ENCODE data around the gene IFFO2.
"Not testable (repeated sequence)": the region's sequence is repeated elsewhere in the genome, so short reads cannot be mapped to it uniquely, and the experiment has no call there.

The IFFO2 gene

DNA sequence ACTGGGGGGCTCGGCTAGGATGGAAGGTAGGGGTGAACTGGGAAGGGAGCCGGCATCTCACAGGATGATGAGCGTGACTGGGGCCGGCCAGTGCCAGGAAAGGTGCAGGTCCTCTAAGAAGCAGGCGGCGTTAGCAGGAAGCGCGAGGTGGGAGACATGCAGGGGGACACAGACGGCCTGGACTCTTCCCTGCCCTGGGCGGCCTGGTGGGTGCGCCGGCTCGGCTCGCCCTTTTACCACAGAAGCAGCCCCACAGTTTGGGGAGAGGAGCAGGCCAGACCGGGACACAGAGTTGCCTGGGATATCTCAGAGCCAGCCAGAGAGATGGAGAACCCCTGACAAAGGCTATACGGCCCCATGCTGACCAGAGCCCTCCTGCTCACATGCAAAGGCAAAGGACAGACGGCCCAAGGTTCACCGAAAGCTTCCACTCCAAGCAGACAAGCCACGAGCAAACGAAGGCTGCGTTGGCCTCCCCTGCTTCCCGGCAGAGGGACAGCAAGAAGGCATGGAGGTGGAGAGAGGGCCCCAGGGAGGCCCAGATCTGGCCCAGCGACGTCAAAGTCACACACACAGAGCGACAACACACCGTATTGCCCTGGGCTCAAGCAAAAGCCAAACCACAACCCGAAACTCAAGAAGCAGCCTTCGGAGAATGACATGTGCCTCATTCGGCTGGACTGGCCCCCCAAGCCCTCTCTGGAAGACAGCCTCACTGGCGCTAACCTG lies 39.2 kb downstream of the IFFO2 start:
- no peak for DNase-seq

DNA sequence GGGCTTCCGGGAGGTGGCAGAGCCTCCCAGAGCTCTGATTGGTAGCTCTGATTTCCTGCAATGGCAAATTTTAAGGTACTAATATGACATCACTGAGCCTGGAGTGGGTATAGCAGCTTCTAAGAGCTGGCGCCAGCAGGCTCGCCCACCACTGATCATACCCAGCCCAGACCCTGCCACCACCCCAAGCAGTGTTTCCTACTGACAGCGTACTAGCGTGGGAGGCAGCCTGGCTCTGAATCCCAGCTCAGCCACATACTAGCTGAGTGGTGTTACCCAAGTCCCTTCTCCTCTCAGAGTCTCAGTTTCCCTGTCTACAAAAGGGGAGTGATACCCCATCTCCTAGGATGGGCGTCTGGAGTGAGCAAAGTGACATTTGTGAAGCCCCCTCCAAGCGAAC lies 41.1 kb downstream of the IFFO2 start:
- no peak for DNase-seq

DNA sequence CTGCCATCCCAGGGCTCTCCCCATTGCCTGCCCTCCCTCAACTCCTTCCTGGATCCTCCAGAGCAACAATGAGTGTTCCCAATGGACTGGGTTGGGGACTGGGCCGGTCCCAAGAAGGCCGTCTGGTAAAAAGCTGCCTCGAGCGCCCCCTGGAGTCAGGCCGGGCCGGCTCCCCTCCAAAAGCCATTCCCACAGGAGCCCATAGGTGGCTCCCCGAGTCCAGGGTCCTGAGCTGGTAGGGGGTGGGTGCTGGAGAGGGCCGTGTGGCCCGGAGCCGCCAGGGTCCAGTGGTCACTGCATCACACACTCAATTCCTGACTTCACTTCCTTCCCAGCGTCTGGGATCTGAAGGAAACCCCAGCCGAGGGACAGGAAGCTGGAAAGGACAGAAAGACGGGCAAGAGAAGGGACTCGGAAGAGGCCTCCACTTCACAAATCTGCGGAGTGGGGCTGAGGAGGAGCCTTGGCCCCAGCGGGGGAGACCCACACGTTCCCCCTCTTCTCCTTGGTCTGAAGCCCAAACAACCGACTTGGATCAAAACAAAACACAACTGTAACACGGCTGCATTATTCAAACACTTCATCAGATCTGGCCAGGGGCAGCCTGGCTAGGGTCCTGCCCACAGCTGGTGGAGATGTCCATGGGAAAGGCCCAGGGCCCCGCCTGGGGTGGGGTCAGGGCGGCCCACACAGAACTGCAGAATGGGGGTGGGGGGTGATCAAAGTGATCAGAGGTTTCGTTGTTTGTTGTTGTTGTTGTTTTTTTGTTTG lies 43.2 kb downstream of the IFFO2 start:
- DNase-seq, result peak; percentile 55 to 62

DNA sequence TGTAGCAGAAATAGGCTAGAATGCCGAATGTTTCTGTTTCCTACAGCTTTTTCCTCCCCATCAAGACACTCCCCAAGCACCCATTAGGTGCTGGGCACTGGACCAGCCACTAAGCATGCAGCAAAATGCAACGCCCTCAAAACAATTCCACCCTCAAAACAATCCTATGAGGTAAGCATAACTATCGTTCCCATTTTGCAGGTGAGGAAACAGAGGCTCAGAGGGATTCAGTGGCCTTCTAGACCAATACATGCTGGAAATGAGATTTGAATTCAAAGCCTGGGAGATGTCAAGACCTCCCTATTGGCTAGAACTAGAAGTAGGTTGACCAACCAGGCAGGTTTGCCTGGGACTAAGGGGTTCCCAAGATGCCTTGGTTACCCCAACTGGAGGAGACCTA lies 43.9 kb downstream of the IFFO2 start:
- no peak for DNase-seq

DNA sequence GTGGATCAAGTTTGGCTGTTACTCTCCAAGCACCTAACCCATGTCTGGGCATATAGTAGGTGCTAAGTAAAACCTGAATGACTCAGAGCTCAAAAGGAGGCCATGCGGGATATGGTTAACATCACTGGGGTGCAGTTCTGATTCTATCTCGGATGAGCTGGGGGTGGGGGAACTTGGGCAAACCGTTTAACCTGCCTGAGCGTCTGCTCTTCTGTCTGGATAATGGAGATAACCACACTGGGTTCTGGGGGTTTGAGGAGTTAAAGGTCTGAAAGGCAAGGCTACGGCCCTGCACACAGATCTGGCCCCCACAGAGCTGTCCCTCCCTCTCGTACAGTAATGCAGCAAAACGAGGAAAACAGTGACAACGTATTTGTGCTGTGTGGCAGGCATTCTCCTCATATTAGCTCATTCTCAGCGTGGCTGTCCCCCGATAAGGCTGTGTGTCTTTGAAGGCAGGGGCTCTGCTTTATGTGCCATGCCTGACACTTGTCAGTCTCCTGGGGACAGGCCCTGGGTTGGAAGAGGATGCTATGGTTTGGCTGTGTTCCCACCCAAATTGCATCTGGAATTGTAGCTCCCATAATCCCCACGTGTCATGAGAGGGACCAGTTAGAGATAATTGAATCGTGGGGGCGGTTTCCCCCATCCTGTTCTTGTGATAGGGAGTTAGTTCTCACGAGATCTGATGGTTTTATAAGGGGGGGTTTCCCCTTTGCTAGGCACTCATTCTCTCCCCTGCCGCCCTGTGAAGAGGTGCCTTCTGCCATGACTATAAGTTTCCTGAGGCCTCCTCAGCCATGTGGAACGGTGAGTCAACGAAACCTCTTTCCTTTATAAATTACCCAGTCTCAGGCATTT lies 47.3 kb downstream of the IFFO2 start:
- DNase-seq, result no peak

DNA sequence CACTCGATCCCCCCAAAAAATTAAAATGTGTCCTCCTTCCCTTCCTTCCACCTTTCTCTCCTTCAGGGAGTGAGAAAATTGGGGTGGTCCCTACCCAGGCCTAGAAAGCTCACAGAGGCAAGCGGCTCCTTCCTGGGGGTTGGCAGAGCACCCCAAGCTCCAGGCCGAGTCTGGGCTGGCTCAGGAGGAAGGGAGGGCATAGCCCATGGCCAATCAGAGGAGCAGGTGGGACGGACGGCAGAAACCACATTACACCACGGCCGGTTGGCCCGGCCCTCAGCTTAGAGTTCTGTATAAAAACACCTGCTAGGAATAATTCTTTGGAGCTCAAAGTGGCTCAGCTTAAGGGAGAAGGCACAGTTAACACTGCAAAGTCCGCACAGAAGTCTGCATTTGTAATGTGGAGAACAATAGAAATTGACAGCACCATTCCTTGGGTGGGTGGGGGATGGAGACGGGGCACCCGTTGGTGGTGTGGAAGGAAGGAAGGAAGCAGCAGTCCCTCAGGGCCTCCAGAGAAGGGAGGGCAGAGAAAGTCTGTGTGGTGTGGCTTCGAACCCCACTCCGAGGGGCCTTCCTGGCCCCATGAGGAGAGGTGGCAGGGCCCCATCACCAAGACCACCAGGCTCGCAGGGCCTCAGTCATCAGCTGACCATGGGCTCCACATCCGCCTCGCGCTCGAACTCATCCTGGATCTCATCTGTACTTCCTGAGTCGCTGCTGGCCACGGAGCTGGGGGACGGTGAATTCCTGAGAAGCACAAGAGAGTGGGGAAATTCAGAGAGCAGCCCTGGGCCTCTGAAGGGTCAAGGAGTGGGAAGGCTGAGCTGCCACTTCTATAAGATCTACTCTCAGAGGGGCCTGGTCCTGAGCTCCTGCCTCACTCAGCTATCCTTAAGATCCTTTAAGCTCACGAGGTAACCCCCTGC lies 48.3 kb downstream of the IFFO2 start:
- no peak for DNase-seq

DNA sequence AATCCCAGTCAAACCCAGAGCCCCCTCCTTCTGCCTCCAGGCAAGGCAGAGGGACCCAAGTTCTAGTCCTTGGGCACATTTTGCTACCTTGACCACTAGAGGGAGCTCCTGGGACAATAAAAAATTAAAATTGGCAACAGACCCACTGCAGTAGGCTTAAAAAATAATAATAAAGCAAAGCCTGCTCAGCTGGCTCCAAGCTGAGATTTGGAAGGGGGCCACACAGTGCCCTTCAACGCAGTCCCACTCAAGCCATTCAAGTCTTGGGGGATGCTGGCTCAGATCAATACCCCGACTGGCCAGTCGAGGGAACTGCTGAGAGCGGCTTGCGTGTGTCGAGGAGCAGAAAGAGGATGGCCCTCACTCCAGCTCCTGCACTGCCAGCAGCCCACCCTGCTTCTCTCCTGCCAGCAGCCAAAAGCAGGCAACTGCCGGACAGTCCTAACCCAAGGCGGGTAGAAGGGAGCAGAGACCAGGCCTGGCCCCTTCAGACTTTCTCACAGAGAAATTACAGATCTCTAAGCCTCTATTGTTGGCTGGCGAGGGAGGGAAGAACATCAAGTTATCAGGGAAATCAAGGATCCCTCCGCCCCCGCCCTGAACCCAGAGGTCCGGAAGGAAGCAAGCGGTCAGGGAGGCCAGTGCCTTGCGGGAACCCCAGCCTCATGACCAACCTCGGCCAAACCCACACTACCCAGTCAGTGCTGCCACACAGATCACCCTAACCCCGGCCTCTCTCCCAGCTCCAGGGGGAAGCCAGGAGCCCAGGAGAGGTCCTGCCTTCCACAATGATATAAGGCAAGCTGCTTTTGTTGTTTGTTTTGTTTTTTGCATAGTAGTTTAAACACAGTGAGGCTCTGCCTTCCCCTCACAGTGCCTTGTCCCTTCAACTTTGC lies 49.2 kb downstream of the IFFO2 start:
- peak; percentile 27 to 46 for DNase-seq

DNA sequence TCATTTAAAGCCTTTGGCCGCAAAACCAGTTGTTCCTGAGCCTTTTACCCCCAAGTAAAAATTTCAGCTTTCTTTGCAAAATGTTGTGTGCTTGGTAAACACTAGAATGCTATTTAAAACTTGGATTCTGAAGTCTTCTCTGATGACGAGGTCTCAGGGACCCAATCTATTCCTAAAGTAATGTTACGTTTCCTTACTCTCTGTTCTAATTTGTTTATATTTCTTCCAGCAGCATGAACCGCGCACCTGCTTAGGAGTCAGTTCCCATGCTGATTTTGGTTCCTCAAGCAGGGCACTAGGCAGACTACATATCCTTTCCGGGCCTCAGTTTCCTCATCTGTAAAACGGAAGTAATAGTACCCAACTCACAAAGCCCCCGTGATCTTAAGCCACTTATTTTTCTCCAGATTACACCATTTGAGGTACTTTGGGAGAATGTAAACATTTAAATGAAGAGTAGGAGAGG lies 53.2 kb downstream of the IFFO2 start:
- DNase-seq, result no peak

DNA sequence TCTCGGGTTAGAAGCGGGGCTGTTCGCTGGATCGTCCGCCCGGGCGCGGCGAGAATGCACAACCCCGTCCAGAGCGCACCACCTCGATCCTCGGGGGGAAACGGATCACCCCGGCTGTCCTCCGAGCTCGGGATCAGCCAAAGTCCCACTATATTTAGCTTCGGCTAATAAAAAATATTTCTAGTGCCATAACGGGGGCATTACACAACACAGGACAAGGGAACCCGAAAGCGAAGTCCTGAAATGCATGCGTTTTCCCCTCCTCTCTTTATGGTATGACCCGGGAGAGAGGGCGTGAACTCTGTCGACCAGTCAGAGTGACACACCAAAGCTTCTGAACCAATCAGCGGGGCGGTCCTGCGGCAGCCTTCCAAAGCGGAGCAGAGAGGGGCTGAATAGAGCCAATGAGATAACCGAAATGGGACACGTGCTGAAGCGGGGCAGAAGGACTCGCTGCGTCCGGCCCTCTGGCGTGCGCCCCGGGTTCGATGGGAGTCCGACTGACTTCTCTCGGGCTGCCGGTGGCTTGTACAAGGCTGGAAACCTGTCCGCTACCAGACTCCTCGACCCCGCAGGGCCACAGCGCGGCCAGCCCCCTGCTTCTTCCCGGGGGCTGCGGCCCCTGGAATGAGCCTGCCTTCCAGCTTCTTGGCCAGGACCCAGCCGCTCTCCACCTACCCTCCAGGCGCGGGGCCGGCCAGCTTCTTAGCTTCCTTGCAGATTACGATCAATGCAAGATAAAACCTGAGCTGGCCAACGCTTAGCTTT lies 53.8 kb downstream of the IFFO2 start, which contains the start of gene ALDH4A1:
Gene ALDH4A1, minus strand, starts transcription at position 33 of the 768 bp plus-strand sequence. Its CDS starts 32 bp downstream, at position 1.
- peak; percentile 74 to 95 for DNase-seq

DNA sequence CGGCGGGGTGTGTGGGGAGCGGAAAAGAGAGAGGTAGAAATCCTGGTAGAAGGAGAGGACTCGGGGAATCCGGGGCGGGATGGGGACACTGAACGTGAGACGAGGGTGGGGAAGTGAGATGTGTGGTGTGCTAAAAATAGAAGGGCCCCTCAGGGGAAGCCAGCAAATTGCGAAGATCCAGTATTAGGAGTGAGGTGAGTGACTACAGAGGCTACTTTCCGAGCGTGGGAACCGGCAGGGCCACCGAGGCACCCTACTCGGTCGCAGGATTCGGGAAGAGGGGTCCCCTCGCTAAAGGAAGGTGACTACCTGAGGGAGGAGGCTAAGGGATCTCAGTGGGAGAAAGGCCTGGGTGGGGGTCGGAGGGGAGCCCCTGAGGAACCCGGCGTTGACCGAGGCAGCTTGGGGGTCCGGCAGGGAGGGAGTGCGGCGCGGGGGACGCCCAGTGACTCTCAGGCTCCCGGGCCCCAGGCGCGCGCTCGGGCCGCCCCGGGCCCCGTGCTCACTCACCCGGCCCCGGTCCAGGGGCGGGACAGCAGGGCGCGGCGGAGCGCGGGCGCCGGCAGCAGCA lies 54.4 kb downstream of the IFFO2 start:
- DNase-seq, result peak in 1 of 2 donors; percentile 39

DNA sequence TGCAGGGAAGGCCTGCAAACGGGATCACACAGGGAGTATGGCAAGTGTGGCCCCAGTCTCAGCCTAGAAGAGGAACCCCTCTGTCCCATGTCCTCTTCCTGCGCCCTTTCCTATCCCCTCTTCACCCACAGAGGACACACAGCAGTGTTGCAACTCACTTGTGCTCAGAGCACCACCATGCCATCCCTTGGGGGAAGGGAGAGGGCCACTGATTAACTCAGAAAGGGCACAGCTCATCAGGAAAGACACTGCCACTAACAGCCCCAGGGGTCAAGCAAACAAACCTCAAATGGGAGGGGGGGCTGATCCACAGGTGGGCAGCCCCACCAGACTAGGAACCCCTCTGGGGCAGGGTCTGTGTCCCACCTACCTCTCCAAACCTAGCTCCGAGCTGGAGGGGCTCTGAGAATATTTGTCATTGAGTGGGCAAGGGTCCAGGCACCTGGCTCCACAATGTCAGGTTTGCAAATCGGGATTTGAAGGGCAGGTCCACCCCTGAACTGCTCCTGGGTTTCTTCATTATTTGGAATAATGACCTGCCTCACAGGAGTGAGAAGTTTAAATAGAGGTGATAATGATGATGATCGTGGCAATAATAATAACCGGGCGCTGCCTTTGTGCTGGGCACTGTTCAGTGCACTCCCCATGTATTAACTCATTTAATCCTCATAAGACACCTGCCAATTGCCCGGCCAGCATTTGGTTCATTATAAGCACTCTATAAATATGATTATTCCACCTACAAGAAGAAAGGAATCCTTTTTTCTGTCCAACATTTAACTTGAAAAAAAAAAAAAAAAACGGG lies 55.1 kb downstream of the IFFO2 start:
- DNase-seq, result no peak

DNA sequence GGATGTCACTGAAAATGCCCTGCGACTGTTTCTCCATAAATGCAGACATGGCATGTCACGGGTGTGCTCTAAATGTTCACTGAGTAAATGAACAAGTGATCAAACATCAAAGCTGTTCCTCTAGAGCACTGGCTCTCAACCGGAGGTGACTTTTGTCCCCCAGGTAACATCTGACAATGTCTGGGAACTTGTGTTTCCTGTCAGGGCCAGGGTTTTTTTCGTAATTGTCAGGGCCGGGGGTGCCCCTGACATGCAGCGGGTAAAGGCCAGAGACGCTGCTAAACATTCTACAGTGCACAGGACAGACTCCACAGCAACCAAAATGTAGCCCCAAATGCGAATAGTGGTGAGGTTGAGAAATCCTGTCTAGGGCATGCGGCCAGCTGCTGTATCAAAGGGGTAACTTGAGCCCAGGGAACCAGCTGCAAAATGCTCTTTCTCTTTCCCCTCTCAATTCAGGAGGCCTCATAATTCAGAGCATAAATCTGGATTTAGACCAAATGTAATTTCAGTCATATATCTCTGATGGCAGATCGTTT lies 56.1 kb downstream of the IFFO2 start:
- no peak for DNase-seq

DNA sequence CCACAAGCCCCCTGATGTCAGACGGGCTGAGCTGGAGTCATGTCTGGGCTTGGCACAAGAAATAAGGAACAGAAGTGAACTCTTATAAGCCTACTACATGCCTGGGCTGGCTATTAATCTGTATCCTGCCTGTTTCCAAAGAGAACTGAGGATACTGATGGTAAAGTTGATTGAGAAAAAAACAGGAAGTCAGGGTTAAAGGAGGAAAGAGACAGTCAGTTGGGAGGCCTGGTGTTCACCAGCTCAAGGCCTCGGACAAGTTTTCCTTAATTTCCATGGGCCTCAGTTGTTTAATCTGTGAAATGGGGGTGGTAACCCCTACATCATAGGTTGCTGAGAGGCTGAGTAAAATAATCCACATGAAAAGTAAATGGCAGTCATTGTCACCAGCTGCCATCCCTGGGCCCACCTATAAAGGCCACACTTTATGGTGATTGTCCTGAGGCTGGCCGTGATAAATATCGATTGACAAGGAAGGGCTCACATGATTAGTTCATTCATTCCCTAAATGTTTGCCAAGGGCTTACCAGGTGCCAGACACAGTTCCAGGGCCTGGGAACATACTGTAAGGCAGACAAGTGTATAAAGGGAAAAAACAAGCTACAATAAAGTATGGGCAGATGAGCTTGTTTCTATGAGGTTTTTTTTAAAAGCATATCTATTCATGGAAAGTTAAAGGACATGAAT lies 57.0 kb downstream of the IFFO2 start:
- DNase-seq, result no peak

DNA sequence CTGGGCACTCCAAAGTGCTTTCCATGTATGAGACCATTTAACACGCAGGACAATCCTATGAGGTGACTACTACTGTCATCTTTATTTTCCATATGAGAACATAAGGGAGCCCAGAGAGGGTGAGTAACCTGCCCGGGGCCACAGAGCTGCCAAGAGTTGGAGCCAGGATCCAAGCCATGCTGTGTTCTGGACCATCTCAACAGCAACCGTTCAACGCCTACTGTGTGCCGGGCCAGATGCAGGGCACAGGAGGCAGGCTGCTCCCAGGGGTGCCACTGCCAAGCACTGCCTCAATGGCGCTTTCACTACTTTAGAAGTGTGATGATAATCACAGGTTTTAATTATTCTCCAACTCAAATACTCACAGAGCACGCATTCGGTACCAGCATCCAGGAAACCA lies 57.9 kb downstream of the IFFO2 start:
- DNase-seq, result no peak

DNA sequence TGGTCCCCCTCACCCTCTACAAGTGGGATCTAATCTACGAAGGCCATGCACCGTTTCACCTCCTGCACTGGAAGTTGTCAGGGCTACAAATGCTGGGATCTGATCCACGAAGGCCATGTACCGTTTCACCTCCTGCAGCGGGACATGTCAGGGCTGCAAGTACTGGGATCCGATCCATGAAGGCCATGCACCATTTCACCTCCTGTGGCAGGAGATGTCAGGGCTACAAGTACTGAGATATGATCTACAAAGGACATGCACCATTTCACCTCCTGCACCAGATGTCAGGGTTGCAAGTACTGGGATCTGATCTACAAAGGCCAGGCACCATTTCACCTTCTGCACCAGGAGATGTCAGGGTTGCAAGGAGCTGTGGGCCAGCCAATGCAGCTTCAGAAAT lies 61.2 kb downstream of the IFFO2 start:
- DNase-seq, result no peak

DNA sequence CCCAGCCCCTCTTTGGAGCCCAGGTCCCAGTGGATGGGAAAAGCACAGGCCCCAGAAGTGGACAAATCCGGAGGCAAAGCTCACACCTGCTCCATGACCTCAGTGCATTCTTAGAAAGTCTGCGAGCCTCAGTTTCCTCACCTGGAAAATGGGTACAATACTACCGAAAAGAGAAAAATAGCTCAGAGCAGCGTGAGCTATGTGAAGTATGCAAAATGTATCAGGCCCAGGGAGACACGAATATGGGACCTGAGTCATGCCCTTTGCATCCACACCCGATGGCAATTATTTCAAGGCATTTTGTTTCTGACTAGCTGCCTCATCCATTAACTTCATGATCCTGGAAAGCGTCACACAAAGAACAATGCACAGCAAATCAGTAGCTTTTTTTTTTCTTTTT lies 63.4 kb downstream of the IFFO2 start:
- no peak for DNase-seq

DNA sequence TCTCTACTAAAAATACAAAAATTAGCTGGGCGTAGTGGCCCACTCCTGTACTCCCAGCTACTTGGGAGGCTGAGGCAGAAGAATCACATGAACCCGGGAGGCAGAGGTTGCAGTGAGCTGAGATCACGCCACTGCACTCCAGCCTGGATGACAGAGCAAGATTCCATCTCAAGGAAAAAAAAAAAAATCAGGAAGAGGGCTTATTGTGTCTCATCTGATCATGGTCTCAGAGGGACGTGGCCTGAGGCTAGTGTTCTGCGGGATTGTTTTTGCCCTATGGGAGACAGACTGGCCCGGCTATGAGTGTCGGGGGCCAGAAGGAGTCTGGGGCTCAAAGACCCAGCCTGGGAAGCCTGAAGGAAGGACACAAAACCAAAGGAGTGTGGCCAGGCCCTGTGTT lies 64.6 kb downstream of the IFFO2 start:
- DNase-seq, result not testable (repeated sequence)

DNA sequence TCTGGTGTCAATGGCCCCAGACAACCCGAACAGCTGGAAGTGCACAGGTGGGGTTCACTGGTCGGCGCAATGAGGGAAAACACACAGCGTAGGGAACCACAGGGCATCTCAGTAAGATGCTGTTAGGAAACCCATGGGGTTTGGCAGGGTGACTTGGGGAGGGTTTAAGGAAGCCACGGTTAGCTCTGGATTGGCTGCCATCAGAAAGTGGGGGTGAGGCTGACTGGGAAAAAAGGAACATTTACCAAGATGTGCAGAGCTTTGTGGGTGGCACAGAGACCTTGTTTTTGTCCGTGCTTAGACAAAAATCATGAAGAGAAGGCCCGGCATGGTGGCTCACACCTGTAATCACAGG lies 65.1 kb downstream of the IFFO2 start:
- no peak for DNase-seq

Measured in bone marrow (tissue), 2 donors.